GM18511 (cell line): ENCODE results near the gene IZUMO1.
"Not testable (repeated sequence)": the region's sequence is repeated elsewhere in the genome, so short reads cannot be mapped to it uniquely, and the experiment has no call there.

Source experiments
- ATAC-seq: cut with Tn5 transposase; IDR thresholded peaks from one replicate; pipeline ENCODE4 v1.9.1; 2021; ENCODE audit warnings: mild to moderate bottlenecking, moderate library complexity; ENCODE audit not compliant: unreplicated experiment

The IZUMO1 gene

GRCh38 chr19:48746738-48747575, at the start of gene IZUMO1:
Gene IZUMO1, minus strand, starts transcription at chr19:48746909. Its CDS starts 1,050 bp downstream, at chr19:48745859.
- ATAC-seq = no peak

- ATAC-seq = no peak
These were observed 49.0 kb upstream of the IZUMO1 start for GRCh38 chr19:48795685-48796070.

GRCh38 chr19:48795055-48795684, 48.5 kb upstream of the IZUMO1 start:
- ATAC-seq = no peak

- ATAC-seq = no peak
These were observed 47.6 kb upstream of the IZUMO1 start for GRCh38 chr19:48794291-48794690.

- no peak for ATAC-seq
These were observed 46.6 kb upstream of the IZUMO1 start for GRCh38 chr19:48793271-48793670.

- not testable (repeated sequence) for ATAC-seq
These were observed 40.6 kb upstream of the IZUMO1 start for GRCh38 chr19:48787331-48787730.

- not testable (repeated sequence) for ATAC-seq
These were observed 39.7 kb upstream of the IZUMO1 start for GRCh38 chr19:48786422-48786821.

- no peak for ATAC-seq
These were observed 37.8 kb upstream of the IZUMO1 start for GRCh38 chr19:48784527-48784926.

- no peak for ATAC-seq
These were observed 34.1 kb upstream of the IZUMO1 start for GRCh38 chr19:48780631-48781391.

- ATAC-seq = no peak
These were observed 32.9 kb upstream of the IZUMO1 start for GRCh38 chr19:48779636-48780035.

- no peak for ATAC-seq
These were observed 31.0 kb upstream of the IZUMO1 start for GRCh38 chr19:48777720-48778119.

- no peak for ATAC-seq
These were observed 30.4 kb upstream of the IZUMO1 start for GRCh38 chr19:48777139-48777538.

GRCh38 chr19:48772503-48772953, 25.8 kb upstream of the IZUMO1 start:
- ATAC-seq = no peak

- no peak for ATAC-seq
These were observed 24.2 kb upstream of the IZUMO1 start for GRCh38 chr19:48770734-48771472.

GRCh38 chr19:48770266-48770665, 23.6 kb upstream of the IZUMO1 start:
- no peak for ATAC-seq

- no peak for ATAC-seq
These were observed 22.4 kb upstream of the IZUMO1 start for GRCh38 chr19:48768994-48769713.

- not testable (repeated sequence) for ATAC-seq
These were observed 21.6 kb upstream of the IZUMO1 start for GRCh38 chr19:48768171-48768753.

GRCh38 chr19:48765816-48766215, 19.1 kb upstream of the IZUMO1 start:
- not testable (repeated sequence) for ATAC-seq

- no peak for ATAC-seq
These were observed 13.9 kb upstream of the IZUMO1 start for GRCh38 chr19:48760504-48761205.
